ENCODE measurements around the gene SEMA4G.

SEMA4G gene

GRCh38 chr10:101007915-101008822, 38.9 kb downstream of the SEMA4G start:
- no peak for FAIRE-seq

- FAIRE-seq = no peak
Measured at GRCh38 chr10:101008823-101009423, 39.6 kb downstream of the SEMA4G start.

DNA sequence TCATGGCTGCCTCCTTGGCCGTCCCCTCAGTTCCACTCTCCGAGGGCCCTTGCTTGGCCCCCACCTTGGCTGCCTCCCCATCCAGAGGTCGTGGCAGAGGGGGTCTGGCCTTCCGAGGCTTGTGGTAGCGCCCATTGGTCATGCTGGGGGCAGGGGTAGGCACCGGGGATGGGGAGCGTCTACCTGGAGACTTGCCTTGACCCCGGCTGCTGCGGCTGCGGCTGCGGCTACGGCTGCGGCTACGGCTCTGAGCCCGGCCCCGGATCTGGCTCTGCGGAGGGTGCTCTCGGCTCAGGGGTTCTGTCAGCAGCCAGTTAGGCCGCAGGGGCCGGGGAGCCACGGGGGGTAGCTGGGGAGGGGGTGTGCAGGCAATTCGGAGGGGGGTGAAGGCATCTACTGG, 41.0 kb downstream of the SEMA4G start:
- no peak for FAIRE-seq

DNA sequence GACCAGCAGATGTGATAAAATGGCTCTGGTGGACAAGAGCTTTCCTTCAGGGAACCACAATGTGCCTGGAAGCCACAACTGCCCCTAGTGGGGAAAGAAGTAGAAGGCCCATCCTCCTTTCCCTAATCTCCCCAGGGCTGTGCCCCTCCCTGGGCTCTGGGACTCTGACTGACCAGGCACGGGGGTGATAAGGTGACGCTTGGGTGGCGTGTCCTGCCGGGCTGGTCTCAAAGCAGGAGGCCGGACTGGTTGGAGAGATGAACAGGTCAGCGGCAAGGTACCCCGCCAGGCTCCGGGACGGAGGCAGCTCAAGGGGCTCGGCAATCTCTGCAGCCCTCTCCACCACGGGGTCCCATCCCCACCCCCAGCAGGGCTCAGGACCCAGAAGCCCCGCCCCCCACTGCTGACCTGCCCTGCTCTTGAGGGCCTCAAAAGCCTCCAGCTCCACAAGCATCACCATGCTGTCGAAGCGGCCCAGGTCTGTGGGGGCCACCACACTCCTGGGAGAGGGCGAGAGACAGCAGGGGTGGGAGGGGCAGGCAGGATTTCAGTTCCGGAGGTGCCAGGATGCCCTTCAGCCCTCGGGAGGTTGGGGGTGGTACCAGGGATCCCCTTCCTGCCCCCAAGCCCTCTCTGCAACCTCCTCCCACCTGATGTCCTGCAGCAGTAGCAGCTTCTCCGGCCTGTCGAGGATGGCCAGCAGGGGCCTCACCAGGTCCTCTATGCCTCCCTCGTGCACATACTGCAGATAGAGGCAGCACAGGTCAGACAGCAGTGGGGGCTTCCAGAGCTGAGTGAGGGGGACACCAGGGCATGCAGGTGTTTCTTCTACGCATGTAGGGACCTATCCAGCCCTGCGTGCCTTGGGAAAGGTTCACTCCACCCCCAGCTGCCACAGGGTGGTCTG, 42.5 kb downstream of the SEMA4G start:
- FAIRE-seq = no peak

DNA sequence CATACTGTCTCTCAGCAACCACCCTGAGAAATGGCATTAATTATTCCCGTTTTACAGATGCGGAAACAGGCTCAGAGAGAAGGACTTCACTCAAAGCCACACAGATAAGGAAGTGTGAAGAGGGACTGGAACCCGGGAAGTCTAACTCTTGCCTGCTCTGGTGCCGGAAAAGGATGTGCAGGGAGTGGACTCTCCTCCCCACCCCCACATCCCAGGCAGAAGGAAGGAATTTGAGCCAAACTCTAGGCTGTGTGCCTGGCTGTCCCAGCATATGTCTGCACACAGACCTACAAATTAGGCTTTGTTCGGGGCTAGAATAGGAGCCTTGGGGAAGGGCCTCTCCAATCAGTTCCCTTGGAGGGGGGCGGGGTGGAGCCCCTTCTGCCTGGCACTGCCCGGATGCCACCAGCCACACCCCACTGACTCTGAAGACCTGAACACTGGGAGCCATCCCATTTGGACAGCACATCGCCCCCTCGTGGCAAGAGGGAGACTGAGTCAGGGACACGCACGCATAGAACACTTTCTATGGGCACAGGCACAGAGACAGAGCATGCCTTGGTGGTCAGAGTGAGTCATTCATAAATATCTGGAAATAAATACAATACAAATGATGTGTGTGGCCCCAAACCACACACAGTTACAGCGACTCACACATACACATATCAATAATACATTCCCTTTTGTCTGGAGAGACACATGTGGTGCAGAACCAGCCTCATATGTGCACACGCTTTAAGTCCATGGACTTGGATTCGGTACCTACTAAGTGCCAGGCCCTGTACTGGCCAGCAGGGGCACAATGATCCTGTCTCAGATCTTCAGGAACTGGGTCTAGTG, 43.4 kb downstream of the SEMA4G start:
- peak; percentile 18 for FAIRE-seq

DNA sequence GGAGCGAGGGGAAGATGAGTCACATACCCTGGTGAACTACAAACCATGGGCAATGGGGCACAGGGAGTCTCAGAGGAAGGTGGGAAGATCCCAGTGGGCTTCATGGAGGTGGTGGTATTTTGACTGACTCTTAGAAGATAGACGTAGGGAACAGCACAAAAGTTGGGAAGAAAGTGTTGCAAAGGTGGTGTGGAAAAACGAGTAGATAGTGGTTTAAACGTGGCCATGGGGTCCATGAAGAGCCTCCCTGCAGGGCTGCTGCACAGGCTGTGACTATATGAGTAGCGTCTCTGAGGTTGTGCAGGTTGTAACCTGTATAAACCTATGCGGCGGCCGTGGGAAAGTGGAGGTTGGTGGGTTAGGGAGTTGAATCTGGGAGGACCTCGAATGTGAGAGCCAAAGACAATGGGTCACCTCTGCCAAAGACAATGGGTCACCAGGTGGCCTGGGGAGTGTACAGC, 44.1 kb downstream of the SEMA4G start:
- no peak for FAIRE-seq

GRCh38 chr10:101014230-101014884, 45.1 kb downstream of the SEMA4G start:
- no peak for FAIRE-seq

- no peak for FAIRE-seq
Measured at GRCh38 chr10:101014966-101015581, 45.8 kb downstream of the SEMA4G start.

GRCh38 chr10:101015582-101015973, 46.3 kb downstream of the SEMA4G start:
- FAIRE-seq = no peak

DNA sequence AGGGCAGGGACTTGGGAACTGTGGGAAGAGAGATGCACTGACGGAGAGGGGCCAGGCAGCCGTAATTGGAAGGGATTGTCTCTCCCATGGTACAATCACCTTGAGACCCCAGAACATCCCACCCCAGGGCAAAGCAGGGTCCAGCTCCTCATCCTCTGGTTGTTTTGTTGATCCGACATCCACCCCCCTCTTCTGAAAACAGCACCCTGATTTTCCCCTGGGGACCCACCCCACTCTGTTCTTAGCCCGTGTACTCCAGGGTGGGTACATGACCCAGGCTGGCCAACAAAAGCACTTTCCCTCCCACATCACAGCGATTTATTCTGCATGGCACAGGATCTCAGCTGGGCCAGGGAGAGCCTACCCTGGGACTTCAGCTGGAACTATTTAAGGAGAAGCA, 47.5 kb downstream of the SEMA4G start:
- FAIRE-seq = no peak

GRCh38 chr10:101018118-101018599, 48.9 kb downstream of the SEMA4G start:
- no peak for FAIRE-seq

DNA sequence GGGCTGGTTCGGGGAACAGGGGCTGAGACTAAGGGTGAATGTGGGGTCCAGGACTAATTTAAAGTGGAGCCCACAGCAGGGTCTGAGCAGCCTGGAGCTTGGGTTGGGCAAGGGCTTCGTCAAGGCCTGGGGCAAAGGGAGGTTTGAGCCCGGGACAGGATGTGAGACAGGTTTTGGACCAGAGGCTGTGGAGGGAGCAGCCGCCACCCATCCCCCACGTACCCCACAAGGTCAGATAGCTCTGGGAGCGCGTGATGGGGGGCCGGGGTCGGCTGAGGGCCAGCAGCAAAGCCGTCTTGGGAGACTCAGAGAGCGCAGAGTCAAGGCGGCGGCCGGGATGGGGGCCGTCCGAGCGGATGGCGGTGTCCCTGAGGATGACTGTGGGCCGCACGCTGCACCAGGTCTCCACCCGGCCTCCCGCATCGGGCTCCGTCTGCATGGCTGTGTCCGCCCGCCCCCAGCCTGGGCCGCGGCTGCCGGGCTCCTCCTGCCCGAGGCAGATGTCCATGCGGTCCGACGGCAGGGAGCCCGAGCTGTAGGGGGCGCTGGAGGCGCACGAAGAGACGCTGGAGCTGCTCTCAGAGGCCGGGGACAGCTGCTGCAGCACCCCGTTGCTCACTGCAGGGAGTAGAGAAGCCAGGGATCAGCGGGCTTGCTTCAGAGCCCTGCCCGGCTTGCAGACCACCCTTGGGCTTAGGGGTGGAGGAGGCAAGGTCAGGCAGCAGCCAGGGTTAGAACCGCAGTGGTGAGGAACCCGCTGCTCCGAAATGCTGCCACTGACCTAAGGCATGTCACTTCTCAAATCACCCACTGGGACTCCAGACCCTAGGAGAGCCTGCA, 49.5 kb downstream of the SEMA4G start:
- FAIRE-seq = no peak

All from endometrium (tissue), 2 donors.